Activated B cell treated with CpG ODN at 0.5 μM for 24 hours (primary cell): Measurements from ENCODE around the gene NSD1. TPM values are rescaled to one million over a fixed set of nuclear protein-coding genes. Genes with fewer than 3 reads are reported as not detected.
A peak's percentile ranks its signal among the peaks of the same experiment; 100 is the strongest.

Experiments
- ATAC-seq: fragments of 200-7000 bp; cut with Tn5 transposase; one replicate; pipeline ENCODE4 v1.10.0; 2021; ENCODE audit warnings: low read depth, mild to moderate bottlenecking, moderate library complexity
- CTCF ChIA-PET: fragments of 350-600 bp; sonication (Branson Sonifier 250); formaldehyde crosslinking; loops from one replicate; lab custom pipeline; 2021; ENCODE audit warnings: antibody characterized with exemption; lab: Charles Lee
- POLR2A ChIA-PET: fragments of 350-600 bp; sonication (Branson Sonifier 250); formaldehyde crosslinking; loops from one replicate; lab custom pipeline; 2021; ENCODE audit warnings: antibody characterized with exemption; lab: Charles Lee
- DNase-seq: peaks from one replicate; pipeline ENCODE4 v3.0.0; 2022
- H3K27ac Mint-ChIP-seq: one replicate; pipeline ENCODE4 v1.8.0; 2020; ENCODE audit warnings: mixed read lengths
- H3K27me3 Mint-ChIP-seq: one replicate; pipeline ENCODE4 v1.8.0; 2021; ENCODE audit warnings: mixed read lengths
- H3K36me3 Mint-ChIP-seq: one replicate; pipeline ENCODE4 v1.8.0; 2021; ENCODE audit warnings: low read depth, mixed read lengths
- H3K4me1 Mint-ChIP-seq: one replicate; pipeline ENCODE4 v1.8.0; 2021; ENCODE audit warnings: mixed read lengths
- H3K4me3 Mint-ChIP-seq: one replicate; pipeline ENCODE4 v1.8.0; 2020; ENCODE audit warnings: mild to moderate bottlenecking, mixed read lengths
- H3K9me3 Mint-ChIP-seq: one replicate; pipeline ENCODE4 v1.8.0; 2020; ENCODE audit warnings: mixed read lengths
- intact Hi-C: fragments of 100-400 bp; cut with micrococcal nuclease; formaldehyde crosslinking; loops from one replicate; pipeline ENCODE4 v1.15.1; 2024
- total RNA-seq: library from RNA; stranded (reverse); gene quantifications from 2 replicates; pipeline ENCODE4 v1.2.3, GENCODE V29; 2022
- TF ChIP-seq, protein P1 (sequence below): fragments of 200-600 bp; IDR thresholded peaks from one replicate; pipeline ENCODE4 v1.8.0; 2022; ENCODE audit warnings: antibody characterized with exemption, mild to moderate bottlenecking

NSD1 gene
- total RNA-seq, 1 donor from 2014 or later: 108 TPM

DNA sequence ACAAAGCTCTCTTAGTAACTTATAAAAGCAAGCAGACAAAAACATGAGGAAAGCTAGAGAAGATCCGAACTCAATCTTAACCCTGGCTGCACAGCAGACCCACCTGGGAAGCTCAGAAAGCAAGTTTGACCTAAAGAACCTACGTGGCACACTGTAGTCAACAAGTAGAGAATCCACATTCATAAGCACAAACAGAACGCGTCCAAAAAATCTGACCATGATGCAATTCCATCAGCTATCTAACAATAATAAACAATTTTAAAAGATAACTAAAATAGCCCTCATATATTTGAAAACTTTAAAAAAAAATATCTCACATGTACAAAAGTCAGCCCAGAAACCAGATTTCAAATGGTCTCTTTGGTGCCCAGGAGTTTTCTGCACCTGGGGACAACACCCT lies 213.2 kb downstream of the NSD1 start:
- Mint-ChIP-seq H3K9me3 (no peaks in the 10 kb centered on the region), H3K36me3 (peaks cover 46% of the 10 kb centered on the region), H3K27ac (peak overlapping the region; percentile 46), H3K4me1 (peaks cover 42% of the 10 kb centered on the region), H3K27me3 (no peaks in the 10 kb centered on the region), H3K4me3 (no peak overlapping the region)
- intact Hi-C loops: loop anchor here (2.0 kb wide), 1 partner anchor 16 kb away; no protein-coding TSS in a partner anchor
- ChIA-PET CTCF (interaction anchor here (1.5 to 2.1 kb wide), 2 partner anchors 37 to 58 kb away, joined by 4 read pairs; no protein-coding TSS in a partner anchor), POLR2A (interaction anchor here (1.8 kb wide), 1 partner anchor 24 kb away, joined by 4 read pairs; no protein-coding TSS in a partner anchor)
- ATAC-seq (no peak), DNase-seq (no peak)
- TF ChIP-seq, protein P1, sequence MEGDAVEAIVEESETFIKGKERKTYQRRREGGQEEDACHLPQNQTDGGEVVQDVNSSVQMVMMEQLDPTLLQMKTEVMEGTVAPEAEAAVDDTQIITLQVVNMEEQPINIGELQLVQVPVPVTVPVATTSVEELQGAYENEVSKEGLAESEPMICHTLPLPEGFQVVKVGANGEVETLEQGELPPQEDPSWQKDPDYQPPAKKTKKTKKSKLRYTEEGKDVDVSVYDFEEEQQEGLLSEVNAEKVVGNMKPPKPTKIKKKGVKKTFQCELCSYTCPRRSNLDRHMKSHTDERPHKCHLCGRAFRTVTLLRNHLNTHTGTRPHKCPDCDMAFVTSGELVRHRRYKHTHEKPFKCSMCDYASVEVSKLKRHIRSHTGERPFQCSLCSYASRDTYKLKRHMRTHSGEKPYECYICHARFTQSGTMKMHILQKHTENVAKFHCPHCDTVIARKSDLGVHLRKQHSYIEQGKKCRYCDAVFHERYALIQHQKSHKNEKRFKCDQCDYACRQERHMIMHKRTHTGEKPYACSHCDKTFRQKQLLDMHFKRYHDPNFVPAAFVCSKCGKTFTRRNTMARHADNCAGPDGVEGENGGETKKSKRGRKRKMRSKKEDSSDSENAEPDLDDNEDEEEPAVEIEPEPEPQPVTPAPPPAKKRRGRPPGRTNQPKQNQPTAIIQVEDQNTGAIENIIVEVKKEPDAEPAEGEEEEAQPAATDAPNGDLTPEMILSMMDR: no peak

DNA sequence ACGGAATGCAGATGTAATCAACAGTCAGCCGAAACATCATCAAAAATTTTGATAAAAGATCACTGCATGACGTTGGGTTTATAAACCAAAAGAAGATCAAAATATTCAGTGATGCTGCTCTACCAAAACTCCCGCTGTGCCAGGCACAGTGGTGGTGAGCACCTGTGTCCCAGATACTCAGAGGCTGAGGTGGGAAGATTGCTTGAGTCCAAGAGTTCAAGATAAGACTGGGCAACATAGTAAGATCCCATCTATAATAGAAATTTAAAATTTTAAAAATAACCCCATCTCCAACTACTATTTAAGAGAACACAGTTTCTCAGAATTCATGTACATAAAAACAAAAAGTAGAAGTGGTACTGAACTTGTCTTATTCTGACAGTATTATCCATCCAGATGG lies 214.1 kb downstream of the NSD1 start:
- Mint-ChIP-seq H3K27me3 (no peaks in the 10 kb centered on the region), H3K4me1 (peaks cover 46% of the 10 kb centered on the region), H3K27ac (no peak overlapping the region), H3K36me3 (peaks cover 44% of the 10 kb centered on the region), H3K9me3 (no peaks in the 10 kb centered on the region), H3K4me3 (no peak overlapping the region)
- DNase-seq: no peak
- intact Hi-C loops: loop anchor here (2.0 kb wide), 1 partner anchor 15 kb away; no protein-coding TSS in a partner anchor
- TF ChIP-seq, protein P1: no peak
- ChIA-PET CTCF (no interaction called here), POLR2A (no interaction called here)
- no peak for ATAC-seq

DNA sequence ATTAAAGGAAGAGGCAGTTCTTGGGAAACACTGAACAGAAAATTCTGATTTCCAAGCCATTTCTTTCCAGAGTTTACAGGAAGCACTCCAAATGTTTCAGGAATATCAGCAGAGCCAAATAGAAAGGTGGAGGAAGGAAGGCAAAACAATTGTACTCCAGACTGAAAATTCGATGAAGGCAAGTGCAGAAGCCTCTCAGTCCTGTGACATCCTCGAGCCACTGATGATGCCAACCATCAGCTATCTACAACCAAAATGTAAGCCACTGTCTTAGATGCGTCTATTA lies 215.7 kb downstream of the NSD1 start:
- Mint-ChIP-seq H3K27me3 (no peaks in the 10 kb centered on the region), H3K27ac (no peak overlapping the region), H3K9me3 (no peaks in the 10 kb centered on the region), H3K36me3 (peaks cover 41% of the 10 kb centered on the region), H3K4me1 (peaks cover 47% of the 10 kb centered on the region), H3K4me3 (peak overlapping the region; percentile 66)
- CTCF ChIA-PET: no interaction called here
- TF ChIP-seq, protein P1: no peak
- intact Hi-C loops: no loop called here
- no peak for DNase-seq
- ATAC-seq: no peak
- POLR2A ChIA-PET: no interaction called here

DNA sequence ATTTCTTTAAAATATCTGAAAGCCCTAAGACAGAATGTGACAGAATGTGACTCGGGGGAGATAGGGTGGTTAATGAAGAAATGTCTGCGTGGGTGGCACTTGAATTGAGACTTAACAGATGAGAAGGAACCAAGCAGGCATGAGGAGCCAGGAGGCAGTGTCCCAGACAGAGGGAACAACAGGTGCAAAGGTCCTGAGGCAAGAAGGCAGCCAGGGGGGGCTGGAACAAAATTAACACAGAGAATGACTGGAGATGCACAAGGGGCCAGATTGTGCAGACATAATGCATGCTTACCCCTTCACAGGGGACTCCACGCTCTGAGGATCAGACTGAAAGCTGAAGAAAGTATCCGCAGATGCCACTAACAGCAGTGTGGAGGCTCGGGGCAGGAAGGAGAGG lies 216.2 kb downstream of the NSD1 start:
- Mint-ChIP-seq H3K27me3 (no peaks in the 10 kb centered on the region), H3K27ac (no peak overlapping the region), H3K36me3 (peaks cover 39% of the 10 kb centered on the region), H3K4me3 (peak overlapping the region; percentile 98), H3K4me1 (peaks cover 47% of the 10 kb centered on the region), H3K9me3 (no peaks in the 10 kb centered on the region)
- no peak for DNase-seq
- CTCF ChIA-PET: no interaction called here
- intact Hi-C loops: loop anchor here (2.0 to 5.0 kb wide), 3 partner anchors 217 to 961 kb away; partner anchors contain the start of genes B4GALT7, HIGD2A, NOP16 and NSD1
- POLR2A ChIA-PET: interaction anchor here (2.7 kb wide), 1 partner anchor 19 kb away, joined by 15 read pairs; no protein-coding TSS in a partner anchor
- TF ChIP-seq, protein P1: no peak
- no peak for ATAC-seq

Other genes starting within 250 kb of the NSD1 start
- gene HK3, start 234.4 kb upstream of the NSD1 start, total RNA-seq: 0.10 and 0.55 TPM in 2 replicates
- 72.5 and 75.8 TPM in 2 replicates for gene UIMC1, start 127.0 kb upstream of the NSD1 start, total RNA-seq
- 28.0 and 31.4 TPM in 2 replicates for gene ZNF346, start 111.1 kb upstream of the NSD1 start, total RNA-seq
- gene FGFR4, start 46.9 kb upstream of the NSD1 start, total RNA-seq: 1.5 and 3.0 TPM in 2 replicates
- gene RAB24, start 169.9 kb downstream of the NSD1 start, total RNA-seq: 35.6 and 36.3 TPM in 2 replicates
- gene PRELID1, start 170.0 kb downstream of the NSD1 start, total RNA-seq: 141 and 160 TPM in 2 replicates
- 7.6 and 9.1 TPM in 2 replicates for gene MXD3, start 178.1 kb downstream of the NSD1 start, total RNA-seq
- 88.0 and 89.7 TPM in 2 replicates for gene LMAN2, start 217.9 kb downstream of the NSD1 start, total RNA-seq
- 50.6 and 58.3 TPM in 2 replicates for gene RGS14, start 224.2 kb downstream of the NSD1 start, total RNA-seq